Spleen (tissue), 11 donors: ENCODE results near the gene GRK3. TPM values are rescaled to one million over a fixed set of nuclear protein-coding genes. Genes with fewer than 3 reads are reported as not detected.
"Not testable (repeated sequence)": the region's sequence is repeated elsewhere in the genome, so short reads cannot be mapped to it uniquely, and the experiment has no call there.

Experiments used
- DNase-seq: peaks from one replicate; pipeline ENCODE4 v3.0.0-alpha.2; 2020
- H3K27ac ChIP-seq, 8 donors: fragments of 200-600 bp; sonication (generic) in 7 of 8; 1 replicate in 4 of 8; 2 replicates in 4 of 8; pipeline versions ENCODE4 v1.5.0 to v1.8.0; 2016 to 2021; ENCODE audit warnings: inconsistent platforms in 4 of 8, mild to moderate bottlenecking in 4 of 8, moderate library complexity in 1 of 8
- H3K27me3 ChIP-seq, 7 donors: fragments of 200-600 bp; sonication (generic) in 6 of 7; replicated peaks in 1 of 7; 1 replicate in 4 of 7; 2 replicates in 3 of 7; pipeline versions ENCODE4 v1.5.0 to v1.8.0; 2016 to 2021; ENCODE audit warnings: inconsistent platforms in 3 of 7, mild to moderate bottlenecking in 1 of 7
- H3K36me3 ChIP-seq, 6 donors: fragments of 200-600 bp; sonication (generic) in 5 of 6; 1 replicate in 4 of 6; 2 replicates in 2 of 6; pipeline versions ENCODE4 v1.5.0 to v1.8.0; 2016 to 2021; ENCODE audit warnings: inconsistent platforms in 2 of 6
- H3K4me1 ChIP-seq, 6 donors: fragments of 200-600 bp; sonication (generic) in 5 of 6; 1 replicate in 3 of 6; 2 replicates in 3 of 6; pipeline versions ENCODE4 v1.5.0 to v1.8.0; 2016 to 2021; ENCODE audit warnings: inconsistent platforms in 3 of 6
- H3K4me3 ChIP-seq, 8 donors: fragments of 200-600 bp; sonication (generic) in 7 of 8; 1 replicate in 4 of 8; 2 replicates in 4 of 8; pipeline versions ENCODE4 v1.5.0 to v1.8.0; 2016 to 2021; ENCODE audit warnings: inconsistent platforms in 4 of 8, mild to moderate bottlenecking in 4 of 8, moderate library complexity in 2 of 8
- H3K9me3 ChIP-seq, 8 donors: fragments of 200-600 bp; sonication (generic) in 7 of 8; 1 replicate in 4 of 8; 2 replicates in 4 of 8; pipeline versions ENCODE4 v1.5.0 to v1.8.0; 2016 to 2021; ENCODE audit warnings: inconsistent platforms in 4 of 8
- CTCF ChIP-seq, 11 experiments: fragments of 200-600 bp in 7 of 11; fragments of 450-650 bp in 4 of 11; sonication (generic) in 4 of 11; IDR thresholded peaks in 8 of 11; conservative IDR thresholded peaks in 3 of 11; 1 replicate in 7 of 11; 2 replicates in 4 of 11; pipeline versions ENCODE4 v1.4.0 to v1.8.0; 2016 to 2021; ENCODE audit warnings: antibody characterized with exemption in 11 of 11, inconsistent platforms in 4 of 11, mild to moderate bottlenecking in 1 of 11
- POLR2A ChIP-seq, 3 donors: fragments of 450-650 bp; IDR thresholded peaks; one replicate each; pipeline ENCODE4 v1.5.1; 2017; ENCODE audit warnings: antibody characterized with exemption in 3 of 3, mild to moderate bottlenecking in 1 of 3
- POLR2AphosphoS5 ChIP-seq, 3 donors: sonication (generic); formaldehyde crosslinking; IDR thresholded peaks; one replicate each; pipeline ENCODE4 v1.5.1; 2017; ENCODE audit warnings: antibody characterized with exemption in 3 of 3
- WGBS, 5 donors: extraction: QIAGEN DNeasy Blood & Tissue Kit in 3 of 5; methylation state at CpG; one replicate each; pipeline versions ENCODE4 v1.1.5 to v1.1.7; 2013 to 2018; 5-methylcytosine and 5-hydroxymethylcytosine counted together
- intact Hi-C: fragments of 100-400 bp; cut with DNase I; formaldehyde crosslinking; loops from one replicate; pipeline ENCODE4 v1.15.0; 2023; ENCODE audit warnings: low total_unique reads
- polyA plus RNA-seq, 3 donors: library from polyadenylated mRNA; stranded (reverse); fragments of 200-250 nt; gene quantifications; one replicate each; pipeline ENCODE4 v1.2.1, GENCODE V29; 2013
- total RNA-seq, 7 donors: library from RNA; depleted of rRNA in 3 of 7; stranded (reverse); fragments of >200 nt in 3 of 7; fragmentation: NEBNext Ultra II Directional in 4 of 7; extraction: Animal tissue kit (Norgen Biotek cat#: 25700) in 4 of 7; gene quantifications; one replicate each; pipeline versions ENCODE4 v1.1.0 to v1.2.1, GENCODE V29; 2016 to 2021
- donor health status: healthy with polysubstance abuse.
- donor health status: DM: no; HTN: no; CAD: no; lungs with moderate emphysema.
- donor health status: DM: no; HTN: no; CAD: no.
- donor health status: Bipolar disorder and iron deficiency.
- donor health status: healthy.
- donor health status: DM: no; HTN: no; CAD: no.
- donor health status: DM: yes; HTN: yes; CAD: no.

The GRK3 gene
- total and polyA plus RNA-seq, 10 donors: 9.3 to 60.7 (median 45.7) TPM

GRCh38 chr22:25564979-25565677 is 653 bp downstream of the GRK3 start:
- Histone ChIP-seq H3K27ac (peak overlapping the region; percentile 66 to 92 (median 88)), H3K9me3 (no peaks in the 10 kb centered on the region), H3K4me1 (peaks cover 19 to 92% (median 67%) of the 10 kb centered on the region in 6 donors), H3K4me3 (peak overlapping the region; percentile 74 to 98 (median 86)), H3K36me3 (no peaks in the 10 kb centered on the region), H3K27me3 (peaks cover 0 to 4% (median 0%) of the 10 kb centered on the region in 7 donors)
- intact Hi-C loops: no loop called here
- 0 to 2% (median 1%) methylated on average over 16 to 61 of the region's 61 CpGs for WGBS, 5 donors
- DNase-seq: peak; percentile 89
- TF ChIP-seq POLR2A (IDR thresholded peaks at IDR 0.05) (no peak), CTCF (IDR thresholded peaks at IDR 0.05 in 8 of 11, conservative IDR thresholded peaks at IDR 0.05 in 3 of 11) (no peak), POLR2AphosphoS5 (IDR thresholded peaks at IDR 0.05) (no peak)

- TF ChIP-seq POLR2AphosphoS5 (IDR thresholded peaks at IDR 0.05): no peak
- TF ChIP-seq CTCF (IDR thresholded peaks at IDR 0.05 in 8 of 11, conservative IDR thresholded peaks at IDR 0.05 in 3 of 11): no peak
- no peak for TF ChIP-seq POLR2A (IDR thresholded peaks at IDR 0.05)
- WGBS, 5 donors: 34 to 55% (median 38%) methylated on average over 5 of the region's 5 CpGs
- Histone ChIP-seq H3K9me3 (no peaks in the 10 kb centered on the region), H3K27me3 (peaks cover 0 to 4% (median 0%) of the 10 kb centered on the region in 7 donors), H3K4me1 (peaks cover 19 to 94% (median 77%) of the 10 kb centered on the region in 6 donors), H3K4me3 (peak overlapping the region; percentile 1 to 98 (median 86)), H3K27ac (peak overlapping the region in 7 of 8 donors; percentile 30 to 92 (median 89)), H3K36me3 (no peaks in the 10 kb centered on the region)
- intact Hi-C loops: no loop called here
- no peak for DNase-seq
Measured at GRCh38 chr22:25566186-25566897, 1.9 kb downstream of the GRK3 start.

- H3K4me3 ChIP-seq: peak overlapping the region in 7 of 8 donors; percentile 74 to 98 (median 87)
- TF ChIP-seq CTCF (IDR thresholded peaks at IDR 0.05 in 8 of 11, conservative IDR thresholded peaks at IDR 0.05 in 3 of 11) (peak in 2 of 11 experiments; percentile 15 to 26), POLR2A (IDR thresholded peaks at IDR 0.05) (no peak)
- H3K27me3 ChIP-seq: peaks cover 0 to 4% (median 0%) of the 10 kb centered on the region in 7 donors
- H3K36me3 ChIP-seq: no peaks in the 10 kb centered on the region
- WGBS, 5 donors: 20 to 29% (median 22%) methylated on average over 2 of the region's 2 CpGs
- H3K27ac ChIP-seq: peak overlapping the region in 7 of 8 donors; percentile 30 to 92 (median 89)
- intact Hi-C loops: no loop called here
- peaks cover 19 to 95% (median 77%) of the 10 kb centered on the region in 6 donors for H3K4me1 ChIP-seq
- DNase-seq: no peak
- no peaks in the 10 kb centered on the region for H3K9me3 ChIP-seq
Measured at GRCh38 chr22:25566898-25567235, 2.4 kb downstream of the GRK3 start.

- Histone ChIP-seq H3K4me3 (peak overlapping the region in 6 of 8 donors; percentile 2 to 98 (median 89)), H3K4me1 (peaks cover 20 to 95% (median 75%) of the 10 kb centered on the region in 6 donors), H3K27me3 (peaks cover 0 to 4% (median 0%) of the 10 kb centered on the region in 7 donors), H3K36me3 (no peaks in the 10 kb centered on the region), H3K9me3 (no peaks in the 10 kb centered on the region), H3K27ac (peak overlapping the region; percentile 4 to 92 (median 88))
- 32 to 42% (median 34%) methylated on average over 1 of the region's 1 CpG for WGBS, 5 donors
- TF ChIP-seq CTCF (IDR thresholded peaks at IDR 0.05 in 8 of 11, conservative IDR thresholded peaks at IDR 0.05 in 3 of 11): no peak
- intact Hi-C loops: no loop called here
- DNase-seq: no peak
Measured at GRCh38 chr22:25567251-25567675, 2.8 kb downstream of the GRK3 start.

- H3K36me3 ChIP-seq, DNase-seq, H3K27me3 ChIP-seq, intact Hi-C loops, H3K9me3 ChIP-seq: not testable (repeated sequence)
- 60 to 79% (median 70%) methylated on average over 2 of the region's 2 CpGs for WGBS, 5 donors
- Histone ChIP-seq H3K27ac (peak overlapping the region in 5 of 8 donors; percentile 87 to 92 (median 91)), H3K4me1 (peaks cover 22 to 95% (median 76%) of the 10 kb centered on the region in 6 donors), H3K4me3 (peak overlapping the region in 1 of 8 donors; percentile 98)
Measured at GRCh38 chr22:25568066-25568465, 3.6 kb downstream of the GRK3 start.
